GM12875 (cell line): ENCODE results near the gene MTHFD1L.

Source experiments
- H3K4me3 ChIP-seq: one replicate; pipeline ENCODE4 v1.5.1; 2011; ENCODE audit warnings: low read depth, low read length, control low read depth
- CTCF ChIP-seq: IDR thresholded peaks from 2 replicates; pipeline ENCODE4 v1.5.1; 2011; ENCODE audit warnings: low read depth, mild to moderate bottlenecking, control low read depth, inconsistent platforms, low read length, moderate library complexity, borderline replicate concordance; ENCODE audit not compliant: insufficient read depth

Gene MTHFD1L

GRCh38 chr6:151052021-151052646 is 186.6 kb downstream of the MTHFD1L start:
- no peak overlapping the region for H3K4me3 ChIP-seq
- TF ChIP-seq CTCF = no peak

GRCh38 chr6:151054306-151054705 is 188.8 kb downstream of the MTHFD1L start:
- TF ChIP-seq CTCF = no peak
- no peak overlapping the region for H3K4me3 ChIP-seq

- no peak for TF ChIP-seq CTCF
- no peak overlapping the region for H3K4me3 ChIP-seq
Measured at GRCh38 chr6:151056230-151056907, 190.9 kb downstream of the MTHFD1L start.

- H3K4me3 ChIP-seq = no peak overlapping the region
- no peak for TF ChIP-seq CTCF
Measured at GRCh38 chr6:151057061-151057460, 191.6 kb downstream of the MTHFD1L start.

GRCh38 chr6:151058021-151058733 is 192.7 kb downstream of the MTHFD1L start:
- no peak overlapping the region for H3K4me3 ChIP-seq
- TF ChIP-seq CTCF = no peak

GRCh38 chr6:151059612-151060095 is 194.2 kb downstream of the MTHFD1L start:
- H3K4me3 ChIP-seq = no peak overlapping the region
- no peak for TF ChIP-seq CTCF
